SK-N-SH (cell line): ENCODE results near the gene PROM1. TPM values are rescaled to one million over a fixed set of nuclear protein-coding genes. Genes with fewer than 3 reads are reported as not detected.

Experiments
- CTCF ChIA-PET: fragments of 300-600, 350-600 bp; formaldehyde crosslinking; extraction: SDS; loops from one replicate; lab custom pipeline; 2021; lab: Yijun Ruan, JAX
- POLR2A ChIA-PET: fragments of 350-600 bp; sonication (Branson Sonifier 250); formaldehyde crosslinking; extraction: SDS; loops from one replicate; lab custom pipeline; 2020; ENCODE audit warnings: antibody characterized with exemption, inconsistent platforms; lab: Yijun Ruan, JAX
- DNase-seq: peaks from one replicate; pipeline ENCODE4 v3.0.0; 2012
- H2AFZ ChIP-seq: fragments of 200-600 bp; sonication (generic); 2 replicates; pipeline ENCODE4 v1.8.1; 2016; ENCODE audit warnings: antibody characterized with exemption, mild to moderate bottlenecking, low read depth
- H3F3A ChIP-seq: fragments of 200-600 bp; sonication (generic); replicated peaks from 2 replicates; pipeline ENCODE3; 2016; ENCODE audit warnings: antibody characterized with exemption, mild to moderate bottlenecking; ENCODE audit not compliant: insufficient read depth
- H3K27ac ChIP-seq, 2 experiments: fragments of 200-500 bp in 1 of 2; fragments of 200-600 bp in 1 of 2; sonication (Bioruptor generic) in 1 of 2; sonication (generic), shearing (Covaris generic) in 1 of 2; 2 replicates each; pipeline versions ENCODE4 v1.5.1 to v1.6.1; 2014 to 2016; ENCODE audit warnings: low read depth in 2 of 2, inconsistent platforms in 1 of 2, low read length in 1 of 2, mild to moderate bottlenecking in 1 of 2, mixed read lengths in 1 of 2
- H3K27me3 ChIP-seq: fragments of 200-600 bp; sonication (generic), shearing (Covaris generic); 2 replicates; pipeline ENCODE4 v1.6.1; 2016; ENCODE audit warnings: mixed run types; ENCODE audit not compliant: insufficient read depth
- H3K36me3 ChIP-seq, 2 experiments: fragments of 200-500 bp in 1 of 2; fragments of 200-600 bp in 1 of 2; sonication (Bioruptor generic) in 1 of 2; sonication (generic) in 1 of 2; replicated peaks in 1 of 2; 2 replicates each; pipeline versions ENCODE3 to v1.5.1; 2014 to 2016; ENCODE audit warnings: low read length in 1 of 2, mild to moderate bottlenecking in 1 of 2; ENCODE audit not compliant: insufficient read depth in 2 of 2, control insufficient read depth in 1 of 2
- H3K4me1 ChIP-seq, 2 experiments: fragments of 200-500 bp in 1 of 2; fragments of 200-600 bp in 1 of 2; sonication (Bioruptor generic) in 1 of 2; sonication (generic), shearing (Covaris generic) in 1 of 2; 2 replicates each; pipeline versions ENCODE4 v1.5.1 to v1.6.1; 2014 to 2016; ENCODE audit warnings: low read depth in 1 of 2, low read length in 1 of 2, mixed run types in 1 of 2; ENCODE audit not compliant: insufficient read depth in 2 of 2, control insufficient read depth in 1 of 2
- H3K4me2 ChIP-seq: fragments of 200-600 bp; sonication (generic), shearing (Covaris generic); 2 replicates; pipeline ENCODE4 v1.6.1; 2017; ENCODE audit warnings: mixed run types
- H3K4me3 ChIP-seq, 2 experiments: fragments of 200-500 bp in 1 of 2; fragments of 200-600 bp in 1 of 2; sonication (Bioruptor generic) in 1 of 2; sonication (generic), shearing (Covaris generic) in 1 of 2; 2 replicates each; pipeline versions ENCODE4 v1.5.1 to v1.8.1; 2014 to 2016; ENCODE audit warnings: low read depth in 2 of 2, inconsistent platforms in 1 of 2, low read length in 1 of 2, mild to moderate bottlenecking in 1 of 2, mixed read lengths in 1 of 2, moderate library complexity in 1 of 2
- H3K79me2 ChIP-seq: fragments of 200-600 bp; sonication (generic); 2 replicates; pipeline ENCODE4 v1.8.1; 2017; ENCODE audit warnings: mild to moderate bottlenecking; ENCODE audit not compliant: insufficient read depth
- H3K9ac ChIP-seq: fragments of 200-600 bp; sonication (generic); 2 replicates; pipeline ENCODE4 v1.6.1; 2017; ENCODE audit warnings: mixed run types
- H3K9me2 ChIP-seq: fragments of 200-600 bp; sonication (generic); 2 replicates; pipeline ENCODE4 v1.6.1; 2017; ENCODE audit warnings: mixed run types
- H3K9me3 ChIP-seq: fragments of 200-600 bp; sonication (generic); 2 replicates; pipeline ENCODE4 v1.6.1; 2017; ENCODE audit warnings: mixed run types, mild to moderate bottlenecking, moderate library complexity
- H4K20me1 ChIP-seq: fragments of 200-600 bp; sonication (generic); 2 replicates; pipeline ENCODE4 v1.6.1; 2017; ENCODE audit warnings: mild to moderate bottlenecking, mixed run types; ENCODE audit not compliant: insufficient read depth
- ELF1 ChIP-seq: IDR thresholded peaks from 2 replicates; pipeline ENCODE4 v1.4.0; 2012
- FOSL2 ChIP-seq: IDR thresholded peaks from 2 replicates; pipeline ENCODE4 v1.4.0; 2012; ENCODE audit warnings: low read depth, mild to moderate bottlenecking, moderate library complexity, borderline replicate concordance
- FOXJ3 ChIP-seq: sonication (generic); formaldehyde crosslinking; IDR thresholded peaks from 2 replicates; pipeline ENCODE4 v1.5.1; 2020; ENCODE audit warnings: mild to moderate bottlenecking, missing genetic modification reagents
- FOXM1 ChIP-seq: IDR thresholded peaks from 2 replicates; pipeline ENCODE4 v1.4.0; 2012; ENCODE audit warnings: low read depth, mild to moderate bottlenecking
- JUND ChIP-seq: IDR thresholded peaks from 2 replicates; pipeline ENCODE4 v1.4.0; 2012
- MEF2A ChIP-seq: IDR thresholded peaks from 2 replicates; pipeline ENCODE4 v1.4.0; 2012; ENCODE audit warnings: low read depth, borderline replicate concordance
- NRF1 ChIP-seq: IDR thresholded peaks from 2 replicates; pipeline ENCODE4 v1.6.1; 2012; ENCODE audit warnings: low read depth, mild to moderate bottlenecking, low read length
- PBX3 ChIP-seq: IDR thresholded peaks from 2 replicates; pipeline ENCODE4; 2012
- POLR2AphosphoS5 ChIP-seq: IDR thresholded peaks from 2 replicates; pipeline ENCODE4 v1.6.1; 2012; ENCODE audit warnings: low read depth, low read length
- RAD21 ChIP-seq: IDR thresholded peaks from 2 replicates; pipeline ENCODE4 v1.6.1; 2012; ENCODE audit warnings: mild to moderate bottlenecking, low read length
- REST ChIP-seq: IDR thresholded peaks from 2 replicates; pipeline ENCODE4 v1.6.1; 2012; ENCODE audit warnings: mild to moderate bottlenecking, low read depth, low read length, moderate library complexity
- RFX5 ChIP-seq: IDR thresholded peaks from 2 replicates; pipeline ENCODE4 v1.6.1; 2012; ENCODE audit warnings: mild to moderate bottlenecking, improper control_type of control experiment, low read length
- SIN3A ChIP-seq: IDR thresholded peaks from 2 replicates; pipeline ENCODE4 v1.6.1; 2012; ENCODE audit warnings: low read depth, mild to moderate bottlenecking, low read length, moderate library complexity, borderline replicate concordance
- TEAD4 ChIP-seq: IDR thresholded peaks from 2 replicates; pipeline ENCODE4 v1.4.0; 2012; ENCODE audit warnings: mild to moderate bottlenecking, borderline replicate concordance; ENCODE audit not compliant: insufficient read depth
- USF2 ChIP-seq: fragments of 150-350 bp; IDR thresholded peaks from 2 replicates; pipeline ENCODE4 v1.6.1; 2017; ENCODE audit warnings: antibody characterized with exemption, low read length, low read depth, borderline replicate concordance
- ZBTB33 ChIP-seq: IDR thresholded peaks from 2 replicates; pipeline ENCODE4 v1.4.0; 2012; ENCODE audit warnings: low read depth, borderline replicate concordance
- WGBS: methylation state at CpG from one replicate; pipeline ENCODE4 v1.1.6; 2017; ENCODE audit warnings: low lambda C conversion rate; 5-methylcytosine and 5-hydroxymethylcytosine counted together
- polyA plus RNA-seq, 3 experiments: library from polyadenylated mRNA; depleted of rRNA; stranded (reverse); fragments of >200 nt; gene quantifications; 2 replicates each; pipeline ENCODE4 v1.2.3, GENCODE V29; 2012

PROM1 gene
- polyA plus RNA-seq, 1 of the 3 experiments (the other 2 are of a cell fraction) = not detected

GRCh38 chr4:16032396-16032770, 51.4 kb downstream of the PROM1 start:
- Histone ChIP-seq H3K9ac (no peak overlapping the region), H3K4me3 (no peak overlapping the region), H4K20me1 (no peaks in the 10 kb centered on the region), H3K4me2 (no peak overlapping the region), H2AFZ (no peak overlapping the region), H3K9me2 (no peaks in the 10 kb centered on the region), H3K27me3 (no peaks in the 10 kb centered on the region), H3F3A (no peaks in the 10 kb centered on the region), H3K79me2 (no peaks in the 10 kb centered on the region), H3K9me3 (no peaks in the 10 kb centered on the region), H3K4me1 (peaks cover 0 to 19% of the 10 kb centered on the region in 2 experiments; a peak in 1 of 4 replicates), H3K27ac (no peak overlapping the region), H3K36me3 (no peaks in the 10 kb centered on the region)
- WGBS = 86% methylated on average over 7 of the region's 7 CpGs
- no peak for DNase-seq
- TF ChIP-seq POLR2AphosphoS5 (no peak), FOSL2 (no peak), PBX3 (no peak), TEAD4 (no peak), SIN3A (no peak), JUND (no peak), RFX5 (no peak), NRF1 (no peak), ELF1 (no peak), MEF2A (no peak), USF2 (no peak), RAD21 (no peak), FOXM1 (no peak), FOXJ3 (no peak), REST (no peak), ZBTB33 (no peak)
- ChIA-PET CTCF (interaction anchor here (0.8 to 2.8 kb wide), 6 partner anchors 11 to 232 kb away, joined by 3 to 12 read pairs (median 4); no protein-coding TSS in a partner anchor), POLR2A (no interaction called here)
